AG10803 (cell line): ENCODE results near the gene SHISA6.

Source experiments
- DNase-seq: peaks from one replicate; pipeline ENCODE4 v3.0.0; 2010; ENCODE audit warnings: low read depth
- H3K4me3 ChIP-seq: 2 replicates; pipeline ENCODE4 v1.5.1; 2011; ENCODE audit warnings: mild to moderate bottlenecking, low read length, control low read depth
- TF ChIP-seq, protein P1 (sequence below): conservative IDR thresholded peaks from 2 replicates; pipeline ENCODE4 v1.5.1; 2011; ENCODE audit warnings: mild to moderate bottlenecking, low read length, control low read depth, inconsistent platforms

The SHISA6 gene

DNA sequence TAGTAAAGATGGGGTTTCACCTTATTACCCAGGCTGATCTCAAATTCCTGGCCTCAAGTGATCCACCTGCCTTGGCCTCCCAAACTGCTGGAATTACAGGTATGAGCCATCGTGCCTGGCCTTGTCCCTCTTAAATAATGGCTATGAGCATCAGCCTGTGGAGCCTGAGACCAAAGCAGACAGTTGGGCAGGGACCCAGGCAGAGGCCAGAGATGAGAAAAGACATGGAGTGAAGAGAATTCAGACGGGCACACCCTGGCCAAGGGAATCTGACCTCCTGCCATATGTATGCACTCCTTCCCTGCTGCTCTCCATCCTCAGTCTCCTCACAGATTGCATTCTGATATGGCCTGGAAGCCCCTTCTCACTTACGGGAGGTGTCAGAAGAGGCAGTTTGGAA lies 258.9 kb downstream of the SHISA6 start:
- TF ChIP-seq, protein P1, sequence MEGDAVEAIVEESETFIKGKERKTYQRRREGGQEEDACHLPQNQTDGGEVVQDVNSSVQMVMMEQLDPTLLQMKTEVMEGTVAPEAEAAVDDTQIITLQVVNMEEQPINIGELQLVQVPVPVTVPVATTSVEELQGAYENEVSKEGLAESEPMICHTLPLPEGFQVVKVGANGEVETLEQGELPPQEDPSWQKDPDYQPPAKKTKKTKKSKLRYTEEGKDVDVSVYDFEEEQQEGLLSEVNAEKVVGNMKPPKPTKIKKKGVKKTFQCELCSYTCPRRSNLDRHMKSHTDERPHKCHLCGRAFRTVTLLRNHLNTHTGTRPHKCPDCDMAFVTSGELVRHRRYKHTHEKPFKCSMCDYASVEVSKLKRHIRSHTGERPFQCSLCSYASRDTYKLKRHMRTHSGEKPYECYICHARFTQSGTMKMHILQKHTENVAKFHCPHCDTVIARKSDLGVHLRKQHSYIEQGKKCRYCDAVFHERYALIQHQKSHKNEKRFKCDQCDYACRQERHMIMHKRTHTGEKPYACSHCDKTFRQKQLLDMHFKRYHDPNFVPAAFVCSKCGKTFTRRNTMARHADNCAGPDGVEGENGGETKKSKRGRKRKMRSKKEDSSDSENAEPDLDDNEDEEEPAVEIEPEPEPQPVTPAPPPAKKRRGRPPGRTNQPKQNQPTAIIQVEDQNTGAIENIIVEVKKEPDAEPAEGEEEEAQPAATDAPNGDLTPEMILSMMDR = no peak
- no peak overlapping the region for H3K4me3 ChIP-seq

DNA sequence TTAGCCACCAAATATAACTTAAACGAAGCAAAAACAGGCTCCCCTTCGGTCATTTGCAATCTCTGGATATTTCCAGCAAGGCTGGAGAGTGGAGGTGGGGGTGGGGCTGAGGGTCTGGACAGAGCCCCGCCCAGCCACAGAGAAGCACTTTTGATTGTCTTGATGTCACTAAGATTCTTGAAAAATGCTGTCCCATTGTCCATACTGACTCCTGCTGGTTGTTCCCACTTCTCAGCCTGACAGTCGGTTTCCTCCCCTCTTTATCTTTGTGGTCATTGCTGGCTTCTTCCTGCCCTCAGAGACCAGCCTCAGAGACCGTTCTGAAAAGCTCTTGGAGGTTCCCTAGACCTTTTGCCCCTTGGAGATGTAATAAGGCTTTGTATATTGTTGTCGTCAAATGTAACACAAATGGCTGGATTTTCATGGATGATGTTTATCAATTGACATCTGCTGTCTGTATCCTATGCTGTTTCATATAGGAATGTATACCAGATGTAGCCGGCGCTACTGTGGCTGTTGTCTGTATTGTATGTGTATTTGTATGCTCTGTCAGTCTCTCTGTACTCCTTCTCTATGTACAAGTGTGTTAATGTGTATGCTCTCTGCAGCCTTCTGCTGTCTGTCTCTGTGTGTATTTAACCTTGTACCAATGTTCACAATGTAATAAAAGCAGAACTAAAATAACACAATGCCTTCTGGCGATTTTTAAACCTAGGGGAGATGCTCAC lies 262.5 kb downstream of the SHISA6 start:
- TF ChIP-seq, protein P1 = no peak
- no peak for DNase-seq

More for the DNA sequence above, 258.9 kb downstream of the SHISA6 start:
- DNase-seq = no peak

DNA sequence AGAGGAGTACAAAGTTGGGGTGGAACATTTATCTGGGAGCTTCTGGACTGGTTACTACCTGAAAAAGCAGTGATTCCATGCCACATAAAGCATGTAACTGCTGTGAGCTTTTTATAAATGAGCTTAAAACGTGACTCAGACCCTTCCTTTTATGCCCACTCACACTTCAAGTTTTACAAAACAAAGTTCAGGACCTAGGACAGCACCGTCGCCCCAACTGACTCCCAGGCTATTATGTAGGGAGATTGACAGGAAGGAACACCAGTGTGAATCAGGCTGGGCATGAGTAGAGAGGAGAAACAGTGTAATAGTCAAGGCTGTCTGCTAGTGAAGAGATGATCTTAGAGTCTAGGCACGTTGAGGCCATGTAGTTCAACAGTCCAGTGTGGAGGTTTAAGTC lies 265.6 kb downstream of the SHISA6 start:
- TF ChIP-seq, protein P1 = no peak
- no peak for DNase-seq
- no peak overlapping the region for H3K4me3 ChIP-seq

More for the DNA sequence above, 262.5 kb downstream of the SHISA6 start:
- H3K4me3 ChIP-seq = no peak overlapping the region

DNA sequence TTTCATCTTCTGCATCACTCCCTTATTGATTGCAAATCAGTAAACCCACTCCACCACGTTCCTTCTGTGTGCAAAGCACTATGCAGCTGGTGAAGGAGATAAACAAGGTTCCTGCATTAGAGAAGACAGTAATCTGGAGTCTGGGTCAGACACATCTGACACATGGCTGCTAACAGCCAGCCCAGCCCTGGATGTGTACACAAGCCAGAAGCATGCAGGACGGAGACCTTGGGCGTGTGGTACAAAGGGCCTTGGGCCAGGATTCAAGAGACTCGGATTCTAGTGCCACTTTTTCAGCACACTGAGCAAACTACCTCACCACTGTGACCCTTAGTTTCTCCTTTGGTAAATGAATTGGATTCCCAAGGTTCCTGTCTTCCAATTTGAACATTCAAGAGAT lies 270.7 kb downstream of the SHISA6 start:
- DNase-seq = no peak
- H3K4me3 ChIP-seq = no peak overlapping the region
- TF ChIP-seq, protein P1 = no peak

DNA sequence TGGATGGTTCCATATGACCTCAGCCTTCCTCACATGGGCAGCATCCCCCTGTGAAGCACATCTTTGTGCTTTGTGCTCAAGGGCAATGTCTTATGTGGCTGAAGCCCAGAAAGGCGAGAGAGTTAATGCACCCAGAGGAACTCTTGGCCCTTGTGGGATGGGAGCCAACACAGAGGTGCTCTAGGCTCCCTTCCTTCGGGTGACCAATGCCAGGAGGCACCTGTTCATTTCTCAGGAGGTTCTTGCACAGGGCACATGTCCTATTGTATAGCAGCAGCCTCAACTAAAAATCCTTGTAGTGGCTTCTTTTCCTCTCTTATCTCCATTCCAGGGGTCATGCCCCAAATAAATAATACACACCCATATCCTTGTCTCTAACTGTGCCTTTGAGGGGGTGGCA lies 273.6 kb downstream of the SHISA6 start:
- no peak for DNase-seq
- no peak overlapping the region for H3K4me3 ChIP-seq
- TF ChIP-seq, protein P1 = no peak

DNA sequence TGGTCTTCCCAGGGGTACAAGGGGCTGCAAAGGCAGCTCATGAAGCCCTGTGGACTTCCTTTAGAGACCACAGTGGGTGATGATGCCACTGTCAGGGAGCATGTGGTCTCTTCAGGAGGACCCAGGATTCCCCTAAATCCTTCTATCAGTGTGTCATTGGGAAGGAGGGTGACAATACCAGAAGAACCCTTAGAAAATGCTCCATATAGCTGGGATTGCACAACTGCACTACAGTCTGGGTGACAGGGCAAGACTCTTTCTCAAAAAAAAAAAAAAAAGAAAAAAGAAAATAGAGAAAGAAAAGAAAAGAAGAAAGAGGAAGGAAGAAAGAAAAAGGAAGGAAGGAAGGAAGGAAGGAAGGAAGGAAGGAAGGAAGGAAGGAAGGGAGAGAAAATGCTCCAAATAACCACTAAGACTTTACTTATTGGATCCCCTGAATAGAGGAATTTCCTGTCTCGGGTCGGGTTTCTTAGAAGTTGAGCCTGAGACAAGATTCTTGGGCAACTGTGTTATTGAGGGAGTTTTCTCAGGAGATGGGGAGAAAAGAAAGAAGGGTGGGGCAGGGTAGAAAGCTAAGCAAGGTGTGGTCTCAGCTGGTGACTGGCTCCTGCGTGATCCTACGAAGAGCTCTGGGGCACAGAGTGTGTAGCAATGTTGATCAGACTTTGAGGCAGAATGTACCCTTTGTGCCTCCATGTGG lies 274.1 kb downstream of the SHISA6 start:
- no peak for DNase-seq
- TF ChIP-seq, protein P1 = no peak
- no peak overlapping the region for H3K4me3 ChIP-seq

DNA sequence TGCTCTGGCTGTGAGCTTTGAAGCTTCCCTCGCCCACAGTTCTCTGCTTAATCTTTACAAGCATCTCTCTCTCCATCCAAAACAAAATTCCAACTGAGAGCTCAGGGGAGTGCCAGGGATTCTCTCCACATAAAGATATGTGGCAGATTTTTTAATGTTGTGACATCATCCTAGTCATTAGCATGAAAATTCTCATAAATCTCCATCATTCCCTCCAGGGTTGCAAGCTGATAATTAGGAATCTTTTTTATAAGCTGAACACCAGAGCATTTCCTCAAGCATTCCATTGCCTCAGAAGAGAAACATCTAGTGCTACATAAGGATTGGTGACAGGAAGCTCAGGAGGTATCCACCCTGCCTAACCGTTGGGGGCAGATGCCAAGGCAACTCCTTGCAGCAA lies 274.9 kb downstream of the SHISA6 start:
- no peak for DNase-seq
- no peak overlapping the region for H3K4me3 ChIP-seq
- TF ChIP-seq, protein P1 = no peak
